Measurements from ENCODE around the gene MITF.
"Not testable (repeated sequence)": the region's sequence is repeated elsewhere in the genome, so short reads cannot be mapped to it uniquely, and the experiment has no call there.

Gene MITF

DNA sequence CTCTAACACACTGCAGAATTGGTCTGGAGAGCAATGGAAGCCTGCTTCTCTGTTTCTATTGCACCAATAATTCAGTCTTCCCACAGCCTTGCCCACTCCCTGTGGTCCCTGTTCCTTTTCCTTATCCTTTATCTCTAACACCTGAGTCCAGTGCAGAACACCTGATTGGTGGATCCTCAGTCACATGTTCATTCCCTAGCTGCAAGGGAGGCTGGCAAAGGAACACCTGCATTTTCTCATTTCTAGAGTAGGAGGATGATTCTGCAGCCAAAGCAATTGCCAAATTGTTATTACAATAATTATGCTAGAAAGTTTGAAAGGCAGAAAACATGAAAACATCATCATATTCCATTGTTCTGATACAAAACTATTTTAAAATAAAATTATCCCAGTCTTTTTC, 176.5 kb downstream of the MITF start:
- no peak for DNase-seq (ENCODE audit: low read depth)

DNA sequence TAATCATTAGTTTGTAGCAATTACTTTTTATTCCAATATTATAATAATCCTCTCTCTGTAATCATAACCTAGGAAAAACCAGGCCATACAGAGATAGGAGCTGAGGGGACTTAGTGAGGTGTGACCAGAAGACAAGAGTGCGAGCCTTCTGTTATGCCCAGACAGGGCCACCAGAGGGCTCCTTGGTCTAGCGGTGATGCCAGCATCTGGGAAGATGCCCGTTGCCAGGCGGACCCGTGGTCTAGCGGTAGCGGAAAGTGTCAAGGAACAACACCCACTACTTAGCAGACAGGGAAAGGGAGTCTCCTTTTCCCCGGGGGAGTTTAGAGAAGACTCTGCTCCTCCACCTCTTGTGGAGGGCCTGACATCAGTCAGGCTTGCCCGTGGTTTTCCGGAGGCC, 180.7 kb downstream of the MITF start:
- DNase-seq (ENCODE audit: low read depth), result not testable (repeated sequence)

DNA sequence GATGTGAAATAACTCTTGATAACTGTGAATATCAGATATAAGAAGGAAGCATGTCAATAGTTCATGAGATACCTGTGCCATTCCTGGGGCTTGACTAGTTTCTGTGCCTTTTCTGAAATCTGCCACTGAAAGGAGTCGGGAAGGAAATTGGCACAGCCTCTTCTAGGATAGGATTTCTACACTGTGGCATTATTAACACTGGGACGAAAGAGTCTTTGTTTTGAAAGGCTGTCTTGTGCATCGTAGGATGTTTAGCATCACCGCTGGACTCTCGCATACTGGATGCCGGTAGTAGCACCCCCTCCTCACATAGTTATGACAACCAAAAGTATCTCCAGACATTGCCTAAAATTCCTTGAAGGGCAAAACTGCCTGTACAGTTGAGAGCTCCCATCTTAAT, 182.4 kb downstream of the MITF start:
- no peak for DNase-seq (ENCODE audit: low read depth)

DNA sequence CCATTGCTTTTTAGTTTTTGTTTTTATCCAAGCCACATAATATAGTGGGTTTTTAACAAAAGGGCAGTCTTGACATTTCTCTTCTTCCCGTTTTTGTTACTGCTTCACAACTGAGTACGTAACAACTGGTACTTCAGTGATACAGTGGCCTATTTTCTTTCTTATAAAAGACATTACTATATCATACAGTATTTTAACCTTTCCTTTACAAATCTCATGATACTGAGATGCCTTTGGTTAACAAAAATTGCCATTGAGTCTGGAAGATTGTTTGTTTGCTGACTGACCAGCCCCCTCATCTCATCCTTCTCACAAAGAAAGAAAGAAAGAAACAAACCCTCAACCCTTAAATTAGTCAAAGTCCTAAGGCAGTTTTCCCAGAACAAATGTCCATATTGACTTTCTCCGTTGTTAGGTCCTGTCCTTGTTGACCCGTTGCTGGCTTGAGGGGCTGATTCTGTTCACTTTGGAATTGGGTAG, 183.3 kb downstream of the MITF start:
- no peak for DNase-seq (ENCODE audit: low read depth)

DNA sequence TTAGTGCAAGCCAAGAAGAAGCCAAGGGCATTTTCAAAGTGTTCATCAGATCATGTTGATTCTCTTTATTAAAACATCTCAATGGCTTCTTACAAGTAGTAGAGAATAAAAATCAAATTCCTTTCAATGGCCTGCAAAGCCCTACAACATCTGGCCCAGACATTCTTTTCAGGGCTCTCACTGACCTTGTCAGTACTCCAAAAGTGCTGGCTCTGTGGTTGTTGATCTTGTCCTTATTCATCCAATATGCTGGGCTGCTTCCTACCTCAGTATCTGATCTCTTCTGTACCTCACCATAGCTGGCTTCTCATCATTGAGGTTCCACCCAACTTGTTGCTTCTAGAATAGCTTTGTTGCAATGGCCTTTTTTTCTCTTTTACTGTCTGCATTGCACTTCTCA, 186.2 kb downstream of the MITF start:
- DNase-seq (ENCODE audit: low read depth), result no peak

DNA sequence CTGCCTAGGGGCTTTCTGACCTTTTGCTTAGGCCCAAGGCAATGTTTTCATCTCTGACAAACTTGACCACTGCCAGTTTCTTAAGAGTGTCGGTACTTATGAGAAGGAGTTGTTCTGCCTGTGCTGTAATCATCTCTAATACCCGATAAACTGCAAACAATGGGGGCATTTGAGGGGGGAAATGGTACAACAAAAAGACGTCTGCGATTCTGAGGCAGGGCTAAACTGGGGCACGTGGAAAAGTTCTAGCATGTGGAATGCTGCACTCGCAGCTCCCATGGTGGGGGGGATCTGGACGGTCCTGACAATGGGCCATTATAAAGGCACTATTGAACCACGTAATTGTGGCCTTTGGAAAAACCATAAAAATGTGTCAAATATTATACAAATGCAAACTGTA, 187.1 kb downstream of the MITF start:
- DNase-seq (ENCODE audit: low read depth), result no peak

DNA sequence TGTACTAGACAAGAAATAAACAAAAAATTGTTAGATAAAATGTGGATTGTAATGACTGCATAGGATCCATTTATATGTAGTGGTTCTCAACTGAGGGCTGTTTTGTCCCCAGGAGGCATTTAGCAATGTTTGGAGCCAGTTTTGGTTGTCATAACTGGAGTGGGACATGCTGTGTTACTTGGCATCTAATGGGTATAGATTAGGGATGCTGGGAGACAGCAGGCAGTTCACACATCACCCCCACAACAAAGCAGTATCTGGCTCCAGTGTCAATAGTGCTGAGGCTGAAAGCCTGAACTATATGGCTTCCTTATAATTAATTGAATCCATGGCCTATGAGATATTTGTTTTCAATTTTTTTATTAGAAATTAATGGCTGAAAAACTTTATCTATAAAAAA, 188.3 kb downstream of the MITF start:
- DNase-seq (ENCODE audit: low read depth), result no peak

DNA sequence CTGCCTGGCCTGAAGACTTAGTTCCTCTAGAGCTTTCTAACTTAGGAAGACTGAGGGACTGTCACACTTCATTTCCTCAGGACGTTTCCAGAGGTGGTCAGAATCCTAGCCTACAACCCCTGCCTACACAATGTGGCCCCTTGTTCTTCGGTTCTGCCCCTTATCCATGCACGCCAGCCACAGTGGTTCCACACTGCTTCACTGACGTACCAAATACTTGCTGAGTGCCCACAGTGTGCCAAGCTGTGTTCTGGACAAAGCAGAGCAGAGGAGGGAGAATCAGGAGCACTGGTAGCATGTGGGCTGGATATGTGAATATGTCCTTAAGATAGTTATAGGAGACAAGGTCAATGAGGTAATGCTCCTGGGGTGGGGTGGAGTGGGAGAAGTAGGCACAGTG, 189.8 kb downstream of the MITF start:
- DNase-seq (ENCODE audit: low read depth), result no peak

DNA sequence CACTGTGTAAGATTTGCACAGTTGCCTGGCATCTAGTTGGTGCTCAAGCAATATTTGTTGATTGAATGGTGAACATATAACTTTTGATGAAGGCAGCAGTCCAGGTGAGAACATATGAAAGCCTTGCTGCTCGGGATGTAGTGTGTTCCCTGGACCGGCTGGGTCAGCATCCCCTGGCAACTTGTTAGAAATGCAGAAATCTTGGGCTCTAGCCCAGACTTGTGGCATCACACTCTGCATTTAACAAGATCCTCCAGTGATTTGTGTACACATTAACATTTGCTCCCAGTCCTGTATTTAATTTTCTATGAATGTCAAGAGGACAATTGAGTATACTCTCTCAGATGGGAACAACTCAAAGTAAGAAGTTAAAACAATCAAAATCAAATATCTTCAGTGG, 191.3 kb downstream of the MITF start:
- DNase-seq (ENCODE audit: low read depth), result no peak

DNA sequence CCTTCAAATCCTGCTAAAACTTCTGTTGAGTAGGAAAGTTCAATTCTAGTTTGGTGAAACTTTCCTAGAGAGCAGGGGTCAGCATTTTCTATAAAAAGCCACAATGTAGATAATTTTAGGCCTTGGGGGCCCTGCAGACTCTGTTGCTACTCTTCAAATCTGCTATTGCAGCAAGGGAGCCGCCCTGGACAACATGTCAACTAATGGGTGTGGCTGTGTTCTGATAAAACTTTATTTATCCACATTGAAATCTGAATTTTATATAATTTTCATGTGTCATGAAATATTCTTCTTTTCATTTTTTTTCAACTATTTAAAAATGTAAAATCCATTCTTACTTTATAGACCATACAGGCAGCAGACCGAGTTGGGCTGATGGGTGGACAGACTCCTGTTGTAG, 192.8 kb downstream of the MITF start:
- no peak for DNase-seq (ENCODE audit: low read depth)

DNA sequence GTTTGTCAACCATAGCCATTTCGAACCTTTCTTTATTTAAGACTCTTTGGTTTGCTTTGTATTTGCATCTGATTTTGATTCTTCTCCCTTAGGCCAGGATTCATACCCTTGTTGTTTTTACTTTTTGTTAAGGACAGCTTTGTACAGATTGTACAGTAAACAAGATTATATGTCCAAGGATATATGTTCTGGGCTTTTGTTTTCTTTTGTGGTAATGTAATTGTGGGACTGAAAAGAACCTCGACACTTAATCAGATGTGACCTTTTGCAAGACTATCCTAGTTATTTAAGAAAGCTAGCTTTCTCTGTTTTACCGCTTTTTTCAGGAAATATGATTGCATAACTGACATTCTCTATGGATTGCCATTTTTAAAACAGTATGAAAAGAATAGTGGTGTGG, 193.2 kb downstream of the MITF start:
- no peak for DNase-seq (ENCODE audit: low read depth)

DNA sequence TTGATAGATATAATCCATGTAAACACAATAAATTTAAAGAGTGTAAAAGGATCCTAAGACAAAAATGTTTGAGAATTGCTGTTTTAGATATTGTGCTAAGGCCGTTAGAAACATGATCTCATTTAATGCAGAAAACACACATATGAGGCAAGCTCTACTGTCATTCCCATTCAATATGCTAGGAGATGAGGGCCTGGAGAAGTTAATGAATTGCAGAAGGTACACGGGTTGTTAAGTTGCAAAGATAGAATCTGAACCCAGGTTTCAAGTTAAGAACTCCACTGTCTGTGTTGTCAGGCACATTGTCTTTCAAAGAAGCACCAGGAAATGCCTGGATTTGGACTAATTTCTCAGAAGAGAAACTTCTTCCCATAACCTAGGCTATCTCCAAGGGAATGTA, 195.1 kb downstream of the MITF start:
- no peak for DNase-seq (ENCODE audit: low read depth)

DNA sequence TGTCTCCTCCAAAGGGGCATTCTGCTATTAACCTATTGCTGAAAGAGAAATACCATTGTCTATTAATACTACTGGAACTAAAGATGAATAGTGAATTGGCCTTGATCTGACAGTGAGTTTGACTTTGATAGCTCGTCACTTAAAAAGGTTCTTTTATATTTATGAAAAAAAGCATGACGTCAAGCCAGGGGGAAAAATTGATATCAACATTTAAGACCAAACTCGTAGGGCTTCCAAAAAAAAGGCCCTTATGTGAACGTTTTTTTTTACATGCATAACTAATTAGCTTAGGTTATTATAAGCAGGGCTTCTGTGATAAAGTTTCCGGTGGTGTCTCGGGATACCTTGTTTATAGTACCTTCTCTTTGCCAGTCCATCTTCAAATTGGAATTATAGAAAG, 197.0 kb downstream of the MITF start:
- DNase-seq (ENCODE audit: low read depth), result no peak

DNA sequence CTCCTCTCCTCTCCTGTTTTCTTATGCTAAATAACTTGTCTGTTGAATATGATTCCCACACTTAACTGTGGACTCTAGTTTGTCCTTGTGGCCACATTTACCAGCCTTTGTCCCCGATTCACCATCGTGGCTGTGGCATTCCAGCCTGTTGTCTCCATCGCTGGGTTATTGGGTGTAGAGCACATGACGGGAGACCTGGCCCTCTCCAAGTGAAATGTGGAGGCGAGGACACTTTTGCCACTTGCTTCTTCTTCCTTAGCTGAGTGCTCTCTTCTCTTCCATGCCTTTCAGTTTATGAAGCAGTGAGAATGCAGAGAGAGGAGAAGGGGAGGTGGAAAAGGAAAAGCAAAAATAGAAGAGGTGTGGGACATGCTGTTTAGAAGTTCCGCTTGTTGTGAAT, 198.8 kb downstream of the MITF start:
- DNase-seq (ENCODE audit: low read depth), result no peak

DNA sequence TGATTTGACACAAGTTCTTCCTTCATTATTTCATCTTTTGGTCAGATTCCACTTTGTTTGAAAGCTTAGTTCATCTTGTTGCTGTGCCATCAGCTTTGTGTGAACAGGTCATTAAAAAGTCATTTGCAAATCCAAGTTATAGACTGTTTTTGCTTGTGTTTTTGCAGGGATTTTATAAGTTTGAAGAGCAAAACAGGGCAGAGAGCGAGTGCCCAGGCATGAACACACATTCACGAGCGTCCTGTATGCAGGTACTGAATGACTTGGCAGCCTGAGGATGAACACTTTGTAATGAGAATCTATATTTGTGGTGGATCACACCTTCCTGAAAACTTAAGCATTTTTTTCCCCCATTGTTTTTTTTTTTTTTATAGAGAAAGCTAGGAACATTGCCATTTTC, 199.7 kb downstream of the MITF start:
- no peak for DNase-seq (ENCODE audit: low read depth)

DNA sequence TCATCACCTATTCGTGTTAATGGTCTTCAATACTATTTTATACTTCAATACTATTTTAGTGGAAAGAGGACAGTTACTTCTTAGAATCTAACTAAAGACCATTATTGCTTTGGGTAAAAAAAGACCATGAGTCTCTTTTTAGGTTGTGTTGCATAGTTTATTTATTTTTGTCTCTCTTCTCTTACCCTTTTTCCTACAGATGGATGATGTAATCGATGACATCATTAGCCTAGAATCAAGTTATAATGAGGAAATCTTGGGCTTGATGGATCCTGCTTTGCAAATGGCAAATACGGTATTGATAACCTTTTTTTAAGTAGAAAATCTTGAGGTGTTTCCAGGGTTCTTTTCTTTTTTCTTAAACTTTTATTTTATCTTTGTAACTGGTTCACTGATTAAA, 201.8 kb downstream of the MITF start:
- DNase-seq (ENCODE audit: low read depth), result no peak

DNA sequence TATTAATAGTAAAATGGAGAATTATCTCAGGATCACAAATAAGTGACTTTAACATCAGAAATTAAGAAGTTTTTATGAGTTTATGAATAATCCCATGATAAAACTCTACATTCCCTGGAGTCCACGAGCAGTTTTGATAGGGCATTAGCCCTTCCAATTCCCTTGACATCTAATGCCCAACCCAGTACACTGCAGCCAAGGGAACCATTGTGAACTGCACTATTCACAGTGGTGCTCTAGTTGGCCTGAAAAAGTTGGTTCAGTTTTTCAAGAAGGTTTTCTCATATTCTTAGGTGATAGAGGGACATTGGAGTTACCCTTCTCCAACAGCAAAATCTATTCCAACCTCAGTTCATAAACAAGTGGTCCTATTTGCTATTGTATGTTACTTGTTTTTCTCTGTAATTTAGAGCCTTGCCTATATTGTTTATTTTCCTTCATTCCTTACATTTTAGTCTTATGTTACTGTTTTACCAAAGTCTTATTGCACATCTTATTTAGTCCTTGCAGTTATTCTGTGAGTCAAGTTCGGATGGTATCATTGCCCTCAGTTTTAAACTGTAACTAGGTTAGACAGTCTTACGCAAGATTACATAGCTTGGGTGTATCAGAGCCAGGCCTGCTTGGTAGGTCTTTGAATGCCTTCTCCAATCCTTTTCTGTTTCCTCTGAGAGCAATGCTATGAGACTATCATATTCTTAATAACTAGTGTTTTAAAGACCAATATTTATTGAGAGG, 202.3 kb downstream of the MITF start:
- no peak for DNase-seq (ENCODE audit: low read depth)

DNA sequence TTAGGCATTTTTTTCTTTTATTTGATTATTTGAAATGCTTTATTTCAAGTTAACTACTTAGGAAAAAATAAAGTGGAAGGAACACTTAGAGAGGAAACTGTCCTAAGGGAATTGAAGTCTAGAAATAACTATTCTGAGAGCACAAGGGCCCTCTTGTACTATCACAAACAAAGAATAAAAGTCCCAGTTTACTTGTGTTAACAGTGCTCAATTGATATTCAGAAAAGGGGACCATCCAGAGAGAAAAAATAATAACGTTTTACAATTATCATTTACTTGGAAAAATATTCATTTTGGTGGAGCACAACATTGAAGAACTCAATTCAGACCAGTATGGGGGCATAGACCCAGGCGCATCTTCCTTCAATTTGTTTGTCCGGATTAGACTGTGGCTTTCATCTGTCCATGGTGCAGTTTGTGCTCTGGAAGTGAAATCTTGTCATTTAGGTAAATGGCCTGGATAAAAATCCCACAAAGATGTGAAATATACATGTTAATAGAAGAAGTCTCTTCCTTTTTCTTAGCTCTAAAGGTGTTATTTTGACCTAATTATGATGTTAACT, 205.7 kb downstream of the MITF start:
- DNase-seq (ENCODE audit: low read depth), result no peak

DNA sequence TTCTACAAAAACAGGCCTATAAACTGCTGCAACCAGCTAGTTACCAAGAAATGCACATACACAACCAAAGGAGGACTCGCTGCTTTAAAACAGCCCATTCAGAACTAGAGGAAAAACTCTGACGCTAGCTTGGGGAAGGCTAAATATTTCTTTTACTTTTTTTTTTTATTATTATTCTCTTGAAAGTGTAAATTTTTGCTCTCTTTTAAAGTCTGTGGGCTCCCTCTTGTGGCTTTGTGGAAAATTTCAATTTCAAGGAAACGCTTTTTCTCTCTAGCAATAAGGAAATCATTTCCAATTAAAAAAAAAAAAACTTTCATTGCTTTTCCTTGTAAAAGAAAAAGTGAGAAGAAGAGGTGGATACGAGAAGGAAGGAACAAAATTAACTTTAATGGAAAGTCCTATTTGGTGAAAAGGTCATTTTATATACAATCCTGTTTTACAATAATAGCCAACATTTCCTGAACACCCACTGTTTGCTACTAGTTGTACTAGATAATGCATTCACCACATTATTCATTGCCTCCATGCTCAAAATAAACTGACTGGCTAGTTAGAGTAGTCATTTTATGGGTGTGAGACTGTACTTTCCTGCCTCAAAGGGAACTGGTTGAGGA, 209.1 kb downstream of the MITF start:
- DNase-seq (ENCODE audit: low read depth), result no peak

DNA sequence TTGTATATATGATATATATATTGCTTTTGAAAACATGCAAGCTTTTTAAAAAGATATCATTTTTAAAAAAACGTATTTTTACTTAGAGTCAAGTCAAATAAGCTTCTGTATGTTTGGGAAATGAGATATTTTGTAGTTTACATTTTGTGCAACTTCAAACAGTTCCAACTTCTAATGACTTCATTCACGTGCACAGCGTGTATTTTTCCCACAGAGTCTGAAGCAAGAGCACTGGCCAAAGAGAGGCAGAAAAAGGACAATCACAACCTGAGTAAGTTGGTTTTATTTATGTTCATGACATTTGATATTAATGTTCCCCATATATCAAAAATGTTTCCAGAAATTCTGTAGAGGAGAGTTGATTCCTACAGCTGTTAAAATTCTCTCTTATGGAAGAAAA, 212.4 kb downstream of the MITF start:
- DNase-seq (ENCODE audit: low read depth), result no peak

DNA sequence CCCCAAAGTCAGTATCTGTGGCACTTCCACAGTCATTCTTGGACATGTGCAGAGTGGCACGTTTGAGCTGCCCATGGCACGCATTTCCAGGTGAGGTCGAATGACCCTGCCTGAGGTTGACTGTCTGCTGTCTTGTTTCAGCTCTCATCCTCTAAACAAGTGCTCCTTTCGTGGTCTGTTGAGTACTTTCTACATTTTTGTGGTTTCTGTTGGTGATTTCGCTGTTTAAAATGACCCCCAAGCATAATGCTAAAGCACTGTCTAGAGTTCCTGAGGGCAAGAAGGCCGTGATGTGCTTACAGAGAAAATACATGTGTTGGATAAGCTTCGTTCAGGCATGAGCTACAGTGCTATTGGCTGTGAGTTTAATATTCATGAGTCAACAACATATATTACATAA, 220.3 kb downstream of the MITF start:
- no peak for DNase-seq (ENCODE audit: low read depth)

DNA sequence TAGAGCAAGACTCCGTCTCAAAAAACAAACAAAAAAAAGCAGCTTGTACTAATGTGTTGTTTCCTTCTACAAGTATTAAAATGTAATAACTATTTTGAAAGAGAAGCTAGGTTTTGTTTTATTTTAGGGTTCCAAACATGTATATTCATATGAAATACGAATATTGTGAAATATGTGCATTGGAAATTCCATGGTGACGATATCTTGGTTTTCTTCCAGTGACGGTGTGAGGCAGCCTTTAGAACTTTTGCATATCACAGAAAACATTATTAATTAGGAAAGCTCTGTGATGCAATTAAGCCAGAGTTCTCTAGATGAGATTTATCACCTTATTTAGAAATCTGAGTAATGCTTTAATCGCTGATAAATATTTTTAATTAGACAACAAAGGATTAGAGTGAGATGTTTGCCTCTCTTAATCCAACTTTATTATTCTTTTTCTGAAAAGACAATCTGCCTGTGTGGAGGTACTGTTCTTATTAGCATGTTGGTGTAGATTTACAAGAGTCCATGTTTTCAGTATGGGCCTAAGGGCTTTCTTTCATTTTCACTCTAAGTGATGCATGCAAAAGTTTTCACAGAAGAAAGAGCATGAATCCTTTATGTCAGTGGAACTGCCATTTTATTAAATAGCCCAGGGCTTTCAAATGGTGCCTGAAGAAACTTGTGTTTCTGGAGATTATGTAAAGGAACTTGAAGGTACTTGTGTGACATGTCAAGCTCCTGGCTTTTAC, 222.6 kb downstream of the MITF start:
- DNase-seq (ENCODE audit: low read depth), result no peak

DNA sequence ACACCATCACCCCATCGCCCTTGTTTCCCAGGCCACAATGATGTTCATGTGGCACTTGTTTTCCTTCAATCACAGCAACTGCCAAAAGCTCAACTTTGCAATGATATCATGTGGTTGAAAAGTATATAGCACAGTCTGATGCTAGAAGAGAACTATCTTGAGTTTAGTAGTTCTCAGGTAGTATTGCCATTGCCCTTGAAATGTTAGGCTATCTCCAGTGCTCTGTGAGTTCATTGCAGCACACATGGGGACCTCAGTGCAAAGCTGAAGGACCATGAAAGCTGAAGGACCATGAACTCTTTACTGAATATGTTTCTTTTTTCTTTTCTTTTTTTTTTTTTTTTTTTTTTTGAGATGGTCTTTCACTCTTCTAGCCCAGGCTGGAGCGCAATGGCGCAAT, 224.4 kb downstream of the MITF start:
- no peak for DNase-seq (ENCODE audit: low read depth)
